ENCODE data around the gene NPTN.

- TF ChIP-seq CTCF (IDR thresholded peaks at IDR 0.05) (no peak), POLR2A (IDR thresholded peaks at IDR 0.05) (no peak)
Measured at GRCh38 chr15:73679964-73680363, 46.8 kb upstream of the NPTN start.

All from breast epithelium (tissue), 3 donors.